Thyroid gland (tissue), 4 donors: ENCODE results near the gene RBP4. TPM values are rescaled to one million over a fixed set of nuclear protein-coding genes. Genes with fewer than 3 reads are reported as not detected.

Experiments used
- DNase-seq, 2 donors: peaks; one replicate each; pipeline ENCODE4 v3.0.0-alpha.2; 2019
- H3K27ac ChIP-seq, 3 donors: fragments of 200-600 bp; sonication (generic); 1 replicate in 2 of 3; 2 replicates in 1 of 3; pipeline ENCODE4 v1.5.1; 2016 to 2019; ENCODE audit warnings: mild to moderate bottlenecking in 1 of 3, moderate library complexity in 1 of 3
- H3K27me3 ChIP-seq: fragments of 200-600 bp; sonication (generic); one replicate; pipeline ENCODE4 v1.5.1; 2019
- H3K36me3 ChIP-seq, 2 donors: fragments of 200-600 bp; sonication (generic); one replicate each; pipeline ENCODE4 v1.5.1; 2016 to 2019
- H3K4me1 ChIP-seq, 2 donors: fragments of 200-600 bp; sonication (generic); one replicate each; pipeline ENCODE4 v1.5.1; 2017 to 2019
- H3K4me3 ChIP-seq, 3 donors: fragments of 200-600 bp; sonication (generic); replicated peaks in 1 of 3; 1 replicate in 2 of 3; 2 replicates in 1 of 3; pipeline ENCODE4 v1.5.1; 2016; ENCODE audit warnings: mild to moderate bottlenecking in 1 of 3
- H3K9me3 ChIP-seq: fragments of 200-600 bp; sonication (generic); one replicate; pipeline ENCODE4 v1.5.1; 2017
- POLR2A ChIP-seq, 2 donors: fragments of 450-650 bp; IDR thresholded peaks; one replicate each; pipeline ENCODE4 v1.6.1; 2017; ENCODE audit warnings: antibody characterized with exemption in 2 of 2, mild to moderate bottlenecking in 2 of 2, moderate library complexity in 1 of 2
- WGBS, 2 donors: methylation state at CpG; one replicate each; pipeline ENCODE4 v1.1.5; 2017; 5-methylcytosine and 5-hydroxymethylcytosine counted together
- intact Hi-C: fragments of 100-400 bp; cut with DNase I; formaldehyde crosslinking; loops from one replicate; pipeline ENCODE4 v1.15.1; 2023
- total RNA-seq, 4 donors: library from RNA; depleted of rRNA; stranded (reverse); fragments of >200 nt; gene quantifications; one replicate each; pipeline ENCODE4 v1.2.3, GENCODE V29; 2016
- TF ChIP-seq, protein P1 (sequence below), 6 experiments: fragments of 200-600 bp in 3 of 6; fragments of 450-650 bp in 3 of 6; sonication (generic) in 3 of 6; IDR thresholded peaks; one replicate each; pipeline ENCODE4 v1.5.1; 2016 to 2019; ENCODE audit warnings: antibody characterized with exemption in 6 of 6, mild to moderate bottlenecking in 2 of 6, inconsistent platforms in 1 of 6, moderate library complexity in 1 of 6

RBP4 gene
- total RNA-seq, 4 donors from 2014 or later = 1.9 to 5.5 (median 5.3) TPM

DNA sequence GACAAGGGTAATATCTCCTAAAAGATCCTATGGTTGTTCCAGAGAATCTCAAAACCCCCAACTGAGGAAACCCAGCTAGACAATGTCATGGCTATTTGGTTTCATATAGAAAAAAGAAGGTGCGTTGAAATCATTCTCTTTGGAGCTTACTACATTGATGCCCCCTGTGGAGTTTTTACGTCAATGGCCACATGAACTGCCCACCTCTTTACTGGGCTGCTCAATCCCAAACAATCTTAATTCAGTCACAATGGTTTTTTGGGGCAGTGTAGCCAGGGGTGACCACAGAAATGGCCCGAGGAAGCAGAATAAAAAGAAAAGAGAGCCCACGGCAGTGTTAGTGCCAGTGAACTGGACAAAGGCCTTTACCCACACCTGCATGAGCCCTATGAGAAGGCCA, 7.8 kb downstream of the RBP4 start:
- no peak for TF ChIP-seq POLR2A (IDR thresholded peaks at IDR 0.05)
- no peak overlapping the region for H3K4me3 ChIP-seq
- H3K27ac ChIP-seq = no peak overlapping the region
- intact Hi-C loops = no loop called here
- WGBS, 2 donors = 94 to 99% methylated on average over 4 of the region's 4 CpGs
- no peaks in the 10 kb centered on the region for H3K36me3 ChIP-seq
- no peak for DNase-seq
- no peaks in the 10 kb centered on the region for H3K27me3 ChIP-seq
- no peaks in the 10 kb centered on the region for H3K9me3 ChIP-seq
- H3K4me1 ChIP-seq = no peaks in the 10 kb centered on the region

DNA sequence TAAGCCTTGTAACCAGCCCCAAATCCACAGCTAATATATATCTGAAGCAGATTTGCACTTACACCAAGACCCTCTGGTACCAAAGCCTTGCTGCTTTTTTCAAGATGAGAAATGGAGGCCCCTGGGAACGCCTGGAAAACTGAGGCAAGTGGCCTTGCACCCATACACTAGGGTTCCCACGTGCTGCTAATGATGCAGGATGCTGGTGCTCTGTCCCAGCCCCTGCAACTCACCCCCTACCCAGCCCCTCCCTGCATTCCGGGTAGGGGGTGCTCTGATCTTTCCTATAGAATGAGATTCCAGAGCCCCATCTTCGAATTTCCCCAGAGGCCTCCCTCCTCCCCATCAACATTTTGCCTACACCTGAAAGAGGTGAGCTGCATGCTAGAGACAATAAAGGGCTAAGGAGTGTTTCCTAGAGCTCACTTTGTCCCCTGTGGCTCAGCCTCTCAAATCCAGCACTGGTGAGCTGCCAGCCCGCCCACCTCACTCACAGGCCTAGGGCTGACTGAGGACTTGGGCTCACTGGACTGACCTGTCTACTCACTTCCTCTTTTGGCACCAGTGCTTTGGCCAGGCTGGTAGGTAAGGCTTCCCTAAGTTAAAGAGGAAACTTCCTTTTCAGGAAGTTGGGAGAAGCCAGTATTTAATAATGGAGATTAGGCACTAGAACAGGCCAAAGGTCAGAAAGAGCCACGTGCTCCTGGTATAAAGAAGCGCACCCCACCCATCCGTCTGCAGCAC, 9.8 kb downstream of the RBP4 start:
- TF ChIP-seq POLR2A (IDR thresholded peaks at IDR 0.05) = no peak
- TF ChIP-seq, protein P1, sequence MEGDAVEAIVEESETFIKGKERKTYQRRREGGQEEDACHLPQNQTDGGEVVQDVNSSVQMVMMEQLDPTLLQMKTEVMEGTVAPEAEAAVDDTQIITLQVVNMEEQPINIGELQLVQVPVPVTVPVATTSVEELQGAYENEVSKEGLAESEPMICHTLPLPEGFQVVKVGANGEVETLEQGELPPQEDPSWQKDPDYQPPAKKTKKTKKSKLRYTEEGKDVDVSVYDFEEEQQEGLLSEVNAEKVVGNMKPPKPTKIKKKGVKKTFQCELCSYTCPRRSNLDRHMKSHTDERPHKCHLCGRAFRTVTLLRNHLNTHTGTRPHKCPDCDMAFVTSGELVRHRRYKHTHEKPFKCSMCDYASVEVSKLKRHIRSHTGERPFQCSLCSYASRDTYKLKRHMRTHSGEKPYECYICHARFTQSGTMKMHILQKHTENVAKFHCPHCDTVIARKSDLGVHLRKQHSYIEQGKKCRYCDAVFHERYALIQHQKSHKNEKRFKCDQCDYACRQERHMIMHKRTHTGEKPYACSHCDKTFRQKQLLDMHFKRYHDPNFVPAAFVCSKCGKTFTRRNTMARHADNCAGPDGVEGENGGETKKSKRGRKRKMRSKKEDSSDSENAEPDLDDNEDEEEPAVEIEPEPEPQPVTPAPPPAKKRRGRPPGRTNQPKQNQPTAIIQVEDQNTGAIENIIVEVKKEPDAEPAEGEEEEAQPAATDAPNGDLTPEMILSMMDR (IDR thresholded peaks at IDR 0.05) = no peak
- Histone ChIP-seq H3K4me1 (no peaks in the 10 kb centered on the region), H3K27ac (no peak overlapping the region), H3K36me3 (no peaks in the 10 kb centered on the region), H3K27me3 (no peaks in the 10 kb centered on the region), H3K4me3 (no peak overlapping the region), H3K9me3 (no peaks in the 10 kb centered on the region)
- intact Hi-C loops = no loop called here
- DNase-seq = no peak
- WGBS, 2 donors = 73 to 77% methylated on average over 8 of the region's 8 CpGs

DNA sequence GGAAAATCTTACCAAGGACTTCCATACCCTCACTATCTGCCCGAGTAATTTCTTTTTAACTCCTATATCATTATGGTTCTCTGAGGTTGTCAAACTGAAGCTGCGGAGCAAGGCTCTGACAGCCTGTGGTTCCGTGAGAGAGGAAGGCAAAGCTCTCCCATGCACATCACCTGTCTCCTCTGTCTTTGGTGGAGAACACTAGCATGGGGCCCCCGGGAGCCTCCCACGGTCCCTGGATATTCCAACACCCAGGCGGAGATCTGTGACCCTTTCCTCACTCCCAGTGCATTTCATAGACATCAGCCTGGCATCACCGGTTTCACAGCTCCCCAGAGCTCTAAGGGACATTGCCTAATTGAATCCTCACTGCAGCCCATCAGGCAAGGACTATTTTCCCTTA, 10.4 kb downstream of the RBP4 start:
- Histone ChIP-seq H3K27me3 (no peaks in the 10 kb centered on the region), H3K27ac (no peak overlapping the region), H3K4me3 (no peak overlapping the region), H3K4me1 (no peaks in the 10 kb centered on the region), H3K9me3 (no peaks in the 10 kb centered on the region), H3K36me3 (no peaks in the 10 kb centered on the region)
- no peak for DNase-seq
- 87 to 91% methylated on average over 7 of the region's 7 CpGs for WGBS, 2 donors
- no peak for TF ChIP-seq POLR2A (IDR thresholded peaks at IDR 0.05)
- TF ChIP-seq, protein P1 (IDR thresholded peaks at IDR 0.05) = no peak
- intact Hi-C loops = no loop called here

DNA sequence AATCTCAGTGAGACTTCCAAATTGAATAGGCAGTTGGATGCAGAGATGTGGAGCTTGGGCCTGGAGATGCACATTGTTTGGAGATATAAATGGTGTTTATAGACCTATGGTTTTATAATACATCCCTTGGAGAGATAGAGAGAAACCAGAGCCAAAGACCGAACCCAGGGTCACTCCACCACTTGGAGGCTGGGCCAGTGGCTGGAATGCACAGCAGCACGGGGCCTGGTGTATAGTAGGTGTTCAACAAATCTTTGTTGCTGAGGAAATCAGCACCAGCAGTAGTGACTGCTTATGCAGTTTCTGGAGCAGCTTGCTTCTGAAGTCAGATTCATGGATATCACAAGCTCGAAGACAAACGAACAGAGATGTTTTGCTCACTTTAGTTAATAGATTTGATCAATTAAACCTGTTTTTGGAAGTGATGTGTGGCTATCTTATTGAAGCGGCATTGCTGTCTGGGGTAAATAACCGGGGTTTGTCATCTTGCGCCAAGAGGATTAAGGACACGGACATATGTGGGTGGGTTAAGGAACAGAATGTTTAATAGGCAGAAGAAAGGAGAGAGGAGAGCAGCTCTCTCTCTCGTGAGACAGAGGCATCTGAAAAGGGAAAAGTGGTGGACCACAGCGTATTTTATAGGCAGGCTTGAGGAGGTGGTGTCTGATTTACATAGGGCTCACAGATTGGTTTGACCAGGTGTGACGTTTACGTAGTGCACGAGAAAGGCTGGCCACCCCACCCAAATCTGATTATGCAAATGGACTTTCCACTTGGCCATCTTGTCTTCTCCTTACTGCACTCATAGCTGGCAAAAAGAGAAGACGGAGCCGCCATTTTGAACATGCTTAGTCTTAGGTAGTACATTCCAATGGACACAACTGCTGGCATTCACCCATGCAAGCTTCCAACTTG, 11.1 kb downstream of the RBP4 start:
- H3K36me3 ChIP-seq = no peaks in the 10 kb centered on the region
- intact Hi-C loops = no loop called here
- 85 to 86% methylated on average over 15 of the region's 15 CpGs for WGBS, 2 donors
- no peak overlapping the region for H3K4me3 ChIP-seq
- no peaks in the 10 kb centered on the region for H3K9me3 ChIP-seq
- TF ChIP-seq, protein P1 (IDR thresholded peaks at IDR 0.05) = no peak
- no peak for TF ChIP-seq POLR2A (IDR thresholded peaks at IDR 0.05)
- no peaks in the 10 kb centered on the region for H3K27me3 ChIP-seq
- no peaks in the 10 kb centered on the region for H3K4me1 ChIP-seq
- no peak overlapping the region for H3K27ac ChIP-seq
- DNase-seq = no peak

DNA sequence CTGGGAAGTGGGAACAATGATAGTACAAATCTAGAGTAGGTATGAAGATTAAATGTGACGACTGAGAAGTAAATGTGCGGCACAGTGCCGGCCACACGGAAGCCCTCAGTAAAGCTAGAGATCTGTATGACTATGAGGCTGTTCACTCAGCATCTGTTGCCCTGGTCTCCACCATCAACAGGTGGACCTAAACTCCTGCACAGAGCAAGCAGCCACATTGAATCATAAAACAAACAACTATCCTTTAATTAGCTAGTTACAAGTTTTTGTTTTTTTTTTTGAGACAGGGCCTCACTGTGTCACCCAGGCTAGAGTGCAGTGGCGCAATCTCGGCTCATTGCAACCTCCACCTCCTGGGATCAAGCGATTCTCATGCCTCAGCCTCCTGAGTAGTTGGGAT, 16.6 kb downstream of the RBP4 start:
- TF ChIP-seq, protein P1 (IDR thresholded peaks at IDR 0.05) = no peak
- no peak for TF ChIP-seq POLR2A (IDR thresholded peaks at IDR 0.05)
- H3K27ac ChIP-seq = no peak overlapping the region
- WGBS, 2 donors = 92 to 94% methylated on average over 7 of the region's 7 CpGs
- no peaks in the 10 kb centered on the region for H3K27me3 ChIP-seq
- H3K4me1 ChIP-seq = no peaks in the 10 kb centered on the region
- H3K9me3 ChIP-seq = no peaks in the 10 kb centered on the region
- H3K36me3 ChIP-seq = no peaks in the 10 kb centered on the region
- intact Hi-C loops = no loop called here
- no peak for DNase-seq
- no peak overlapping the region for H3K4me3 ChIP-seq
